ENCODE measurements around the gene CAMTA1.
"Not testable (repeated sequence)": the region's sequence is repeated elsewhere in the genome, so short reads cannot be mapped to it uniquely, and the experiment has no call there.

CAMTA1 gene

DNA sequence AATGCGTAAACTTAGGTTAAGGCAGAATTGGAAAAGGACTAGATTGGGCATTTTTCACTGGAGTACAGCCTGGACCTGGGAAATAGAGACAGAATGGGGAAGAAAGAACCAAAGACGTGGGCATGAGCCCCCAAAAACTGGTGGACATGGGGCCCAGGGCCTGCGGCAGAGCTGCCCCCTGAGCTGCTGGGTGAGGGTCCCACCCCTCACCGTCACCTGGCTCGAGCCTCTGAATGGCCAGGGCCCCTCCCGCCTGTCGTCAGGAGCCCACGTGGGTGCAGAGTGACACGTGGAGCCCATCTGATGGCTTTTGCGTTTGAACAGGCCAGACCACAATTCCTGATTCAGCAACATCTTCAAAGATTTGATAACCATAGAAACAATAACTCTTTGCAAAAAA lies 624.9 kb downstream of the CAMTA1 start:
- TF ChIP-seq, protein P1, sequence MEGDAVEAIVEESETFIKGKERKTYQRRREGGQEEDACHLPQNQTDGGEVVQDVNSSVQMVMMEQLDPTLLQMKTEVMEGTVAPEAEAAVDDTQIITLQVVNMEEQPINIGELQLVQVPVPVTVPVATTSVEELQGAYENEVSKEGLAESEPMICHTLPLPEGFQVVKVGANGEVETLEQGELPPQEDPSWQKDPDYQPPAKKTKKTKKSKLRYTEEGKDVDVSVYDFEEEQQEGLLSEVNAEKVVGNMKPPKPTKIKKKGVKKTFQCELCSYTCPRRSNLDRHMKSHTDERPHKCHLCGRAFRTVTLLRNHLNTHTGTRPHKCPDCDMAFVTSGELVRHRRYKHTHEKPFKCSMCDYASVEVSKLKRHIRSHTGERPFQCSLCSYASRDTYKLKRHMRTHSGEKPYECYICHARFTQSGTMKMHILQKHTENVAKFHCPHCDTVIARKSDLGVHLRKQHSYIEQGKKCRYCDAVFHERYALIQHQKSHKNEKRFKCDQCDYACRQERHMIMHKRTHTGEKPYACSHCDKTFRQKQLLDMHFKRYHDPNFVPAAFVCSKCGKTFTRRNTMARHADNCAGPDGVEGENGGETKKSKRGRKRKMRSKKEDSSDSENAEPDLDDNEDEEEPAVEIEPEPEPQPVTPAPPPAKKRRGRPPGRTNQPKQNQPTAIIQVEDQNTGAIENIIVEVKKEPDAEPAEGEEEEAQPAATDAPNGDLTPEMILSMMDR (IDR thresholded peaks at IDR 0.05; ENCODE audit: borderline replicate concordance, control extremely low read depth, extremely low read depth, insufficient read depth, missing control alignments) = no peak
- in situ Hi-C loops (cut with MboI; ENCODE audit: low sequenced_read_pairs, unreplicated experiment) = no loop called here

DNA sequence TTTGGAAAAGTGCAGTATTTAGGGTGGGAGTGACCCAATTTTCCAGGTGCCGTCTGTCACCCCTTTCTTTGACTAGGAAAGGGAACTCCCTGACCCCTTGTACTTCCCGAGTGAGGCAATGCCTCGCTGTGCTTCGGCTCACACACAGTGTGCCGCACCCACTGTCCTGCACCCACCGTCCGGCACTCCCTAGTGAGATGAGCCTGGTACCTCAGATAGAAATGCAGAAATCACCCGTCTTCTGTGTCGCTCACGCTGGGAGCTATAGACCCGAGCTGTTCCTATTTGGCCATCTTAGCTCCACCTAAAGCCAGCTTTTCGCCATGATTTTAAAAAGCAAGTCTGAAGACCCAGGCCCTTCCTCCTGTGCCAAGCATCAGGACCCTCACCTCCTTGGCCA lies 632.4 kb downstream of the CAMTA1 start:
- in situ Hi-C loops (cut with MboI; ENCODE audit: low sequenced_read_pairs, unreplicated experiment); DNase-seq (ENCODE audit: low spot score): not testable (repeated sequence)

More for the DNA sequence above, 624.9 kb downstream of the CAMTA1 start:
- no peak for DNase-seq (ENCODE audit: low spot score)

DNA sequence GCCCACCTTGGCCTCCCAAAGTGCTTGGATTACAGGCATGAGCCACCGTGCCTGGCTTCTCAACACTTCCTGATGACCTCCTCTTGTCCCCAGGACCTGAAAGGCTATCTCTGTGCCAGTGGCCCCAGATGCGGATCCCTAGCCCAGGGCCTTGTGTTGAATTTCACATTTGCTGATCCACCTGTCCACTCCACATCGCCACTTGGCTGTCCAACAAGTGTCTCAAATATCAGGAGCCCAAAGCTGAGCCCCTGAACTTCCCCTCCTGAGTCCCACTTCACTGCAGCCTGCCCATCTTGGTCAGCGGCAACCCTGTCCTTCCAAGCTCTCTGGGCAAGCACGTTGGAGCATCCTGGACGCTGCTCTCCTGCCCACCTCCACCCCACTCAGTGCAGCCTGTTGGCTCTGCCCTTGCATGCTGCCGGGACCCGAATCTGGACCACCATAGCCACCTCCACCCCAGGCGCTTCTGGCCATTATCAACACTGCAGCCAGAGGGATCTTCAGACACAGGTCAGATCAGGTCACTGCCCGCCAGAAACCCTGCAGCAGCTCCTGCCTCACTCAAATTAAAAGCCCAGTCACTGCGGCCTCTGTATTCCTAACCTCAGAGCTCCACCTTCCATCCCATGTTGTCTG lies 633.3 kb downstream of the CAMTA1 start:
- no peak for DNase-seq (ENCODE audit: low spot score)
- in situ Hi-C loops (cut with MboI; ENCODE audit: low sequenced_read_pairs, unreplicated experiment) = no loop called here
- TF ChIP-seq, protein P1 (IDR thresholded peaks at IDR 0.05; ENCODE audit: borderline replicate concordance, control extremely low read depth, extremely low read depth, insufficient read depth, missing control alignments) = no peak

DNA sequence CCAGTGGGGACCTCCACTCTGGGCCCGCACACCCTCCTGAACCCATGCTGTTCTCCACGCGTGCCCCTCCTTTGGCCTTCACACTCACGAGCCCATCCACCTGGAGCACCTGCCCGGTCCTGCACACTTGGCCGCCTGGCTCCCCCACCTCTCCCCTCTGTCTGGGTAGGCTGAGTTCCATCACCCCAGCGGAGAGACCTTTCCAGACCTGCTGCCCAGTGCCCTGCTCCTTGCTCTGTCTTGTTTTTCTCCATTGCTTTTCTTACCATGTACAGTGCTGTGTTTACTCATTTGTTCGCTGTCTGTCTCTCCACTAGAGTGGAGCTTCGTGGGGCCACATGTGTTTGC lies 634.8 kb downstream of the CAMTA1 start:
- in situ Hi-C loops (cut with MboI; ENCODE audit: low sequenced_read_pairs, unreplicated experiment) = no loop called here
- TF ChIP-seq, protein P1 (IDR thresholded peaks at IDR 0.05; ENCODE audit: borderline replicate concordance, control extremely low read depth, extremely low read depth, insufficient read depth, missing control alignments) = no peak
- no peak for DNase-seq (ENCODE audit: low spot score)

DNA sequence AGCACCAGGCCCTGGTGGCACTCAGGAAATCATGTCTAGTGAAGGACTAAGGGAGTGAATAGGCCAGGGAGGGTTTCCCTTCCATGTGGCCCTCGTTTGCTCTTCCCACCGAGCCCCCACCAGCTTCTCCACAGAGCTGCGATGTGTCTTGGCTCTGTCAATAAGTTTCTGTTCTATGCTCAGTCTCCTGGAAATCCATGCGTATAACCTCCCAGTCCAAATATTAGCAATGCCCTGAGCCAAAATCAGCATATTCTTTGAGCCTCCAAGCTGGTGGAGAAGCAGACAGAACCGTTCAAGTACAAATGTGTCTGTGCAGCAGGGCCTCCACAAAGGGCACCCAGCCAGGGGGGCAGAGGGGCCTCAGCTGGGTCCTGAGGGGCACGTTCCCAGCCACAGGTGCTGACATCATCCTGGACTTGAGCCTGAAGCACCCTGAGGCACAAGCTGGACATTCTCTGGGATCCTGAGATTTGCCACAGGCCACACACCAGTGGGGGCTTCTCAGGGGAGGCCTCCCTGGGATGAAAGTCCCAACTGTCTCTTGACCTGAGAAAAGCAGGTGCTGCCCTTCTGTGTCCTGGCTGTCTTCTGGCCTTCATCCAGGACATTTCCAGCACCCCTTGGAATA lies 635.3 kb downstream of the CAMTA1 start:
- DNase-seq (ENCODE audit: low spot score) = no peak
- in situ Hi-C loops (cut with MboI; ENCODE audit: low sequenced_read_pairs, unreplicated experiment) = no loop called here
- TF ChIP-seq, protein P1 (IDR thresholded peaks at IDR 0.05; ENCODE audit: borderline replicate concordance, control extremely low read depth, extremely low read depth, insufficient read depth, missing control alignments) = no peak

DNA sequence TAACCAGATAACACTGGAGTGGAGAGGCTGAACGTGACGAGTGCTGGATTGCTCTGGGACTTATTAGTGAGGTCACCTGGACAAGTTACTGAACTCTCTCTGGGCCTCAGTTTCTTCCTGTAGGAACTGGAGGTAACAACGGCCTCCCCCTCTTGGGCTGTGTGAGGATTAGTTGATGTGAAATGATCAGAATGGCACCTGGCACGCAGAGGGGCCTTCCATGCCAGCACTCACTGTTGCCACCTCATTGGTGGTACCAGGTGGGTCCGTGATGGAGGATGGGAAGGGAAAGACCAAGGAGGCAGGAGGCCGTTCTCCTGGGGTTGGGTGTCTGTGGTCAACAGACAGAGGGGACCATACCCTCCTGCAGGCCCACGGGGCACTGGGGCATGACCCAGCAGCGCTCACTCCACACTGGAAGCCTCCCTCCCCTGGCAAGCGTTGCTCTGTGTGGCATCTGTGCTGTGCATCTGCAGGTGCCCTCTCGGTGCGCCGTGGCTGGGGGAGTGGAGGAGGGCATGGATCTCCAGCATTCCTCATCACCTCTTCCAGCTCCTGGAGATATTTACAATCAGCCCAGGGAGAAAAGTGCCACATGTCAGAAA lies 636.3 kb downstream of the CAMTA1 start:
- TF ChIP-seq, protein P1 (IDR thresholded peaks at IDR 0.05; ENCODE audit: borderline replicate concordance, control extremely low read depth, extremely low read depth, insufficient read depth, missing control alignments) = no peak
- DNase-seq (ENCODE audit: low spot score) = no peak
- in situ Hi-C loops (cut with MboI; ENCODE audit: low sequenced_read_pairs, unreplicated experiment) = no loop called here

DNA sequence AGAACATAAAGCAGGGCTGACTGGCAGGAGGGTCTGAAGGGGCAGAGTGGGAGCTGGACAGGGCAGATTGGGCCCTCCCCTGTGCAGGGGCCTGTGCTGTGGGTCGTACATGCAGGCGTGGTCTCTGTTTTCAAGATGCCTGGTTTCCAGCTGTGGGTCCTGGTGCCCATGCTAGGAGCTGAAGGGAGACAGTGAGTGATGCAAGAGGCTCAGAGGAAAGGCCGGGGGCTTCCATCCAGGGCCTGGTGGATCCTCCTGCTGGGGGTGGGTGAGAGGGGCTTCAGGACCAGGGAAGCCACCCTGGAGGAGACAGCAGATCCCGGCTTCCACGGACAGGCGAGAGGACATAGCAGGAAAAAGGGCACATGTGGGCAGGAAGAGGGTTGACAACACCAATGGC lies 636.8 kb downstream of the CAMTA1 start:
- TF ChIP-seq, protein P1 (IDR thresholded peaks at IDR 0.05; ENCODE audit: borderline replicate concordance, control extremely low read depth, extremely low read depth, insufficient read depth, missing control alignments) = no peak
- in situ Hi-C loops (cut with MboI; ENCODE audit: low sequenced_read_pairs, unreplicated experiment) = no loop called here
- DNase-seq (ENCODE audit: low spot score) = no peak
